BLaER1 (cell line): ENCODE data around the gene ZDHHC12.

Experiments
- H3K27ac ChIP-seq: shearing (Covaris generic); formaldehyde crosslinking; 2 replicates; pipeline ENCODE4 v1.8.1; 2022
- H3K27me3 ChIP-seq: shearing (Covaris generic); formaldehyde crosslinking; 2 replicates; pipeline ENCODE4 v1.8.1; 2022
- H3K36me3 ChIP-seq: shearing (Covaris generic); formaldehyde crosslinking; 2 replicates; pipeline ENCODE4 v1.8.1; 2022
- H3K4me1 ChIP-seq: shearing (Covaris generic); formaldehyde crosslinking; 2 replicates; pipeline ENCODE4 v1.8.1; 2022
- H3K4me2 ChIP-seq: shearing (Covaris generic); formaldehyde crosslinking; 2 replicates; pipeline ENCODE4 v1.8.1; 2022
- H3K4me3 ChIP-seq: shearing (Covaris generic); formaldehyde crosslinking; 2 replicates; pipeline ENCODE4 v1.8.1; 2022
- H3K9ac ChIP-seq: shearing (Covaris generic); formaldehyde crosslinking; 2 replicates; pipeline ENCODE4 v1.8.1; 2022
- H3K9me3 ChIP-seq: shearing (Covaris generic); formaldehyde crosslinking; 2 replicates; pipeline ENCODE4 v1.8.1; 2022
- H4K20me1 ChIP-seq: shearing (Covaris generic); formaldehyde crosslinking; 2 replicates; pipeline ENCODE4 v1.8.1; 2022
- Cebpa-rat ChIP-seq: shearing (Covaris generic); IDR thresholded peaks from 2 replicates; pipeline ENCODE4 v1.8.1; 2022

Gene ZDHHC12

DNA sequence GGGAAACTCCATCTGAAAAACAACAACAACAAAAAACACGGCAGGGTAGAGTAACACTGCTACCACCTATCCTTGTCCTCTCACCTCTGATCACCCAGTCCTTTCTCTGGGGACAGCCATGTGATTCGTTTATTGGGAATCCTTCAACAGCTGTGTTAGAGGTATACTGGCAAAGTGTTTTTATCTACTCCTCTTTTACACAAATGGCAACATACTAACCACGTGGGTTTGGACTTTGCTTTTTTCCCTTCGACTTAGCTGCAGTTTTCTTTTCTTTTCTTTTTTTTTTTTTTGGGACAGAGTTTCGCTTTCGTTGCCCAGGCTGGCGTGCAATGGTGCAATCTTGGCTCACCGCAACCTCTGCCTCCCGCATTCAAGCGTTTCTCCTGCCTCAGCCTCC lies 46.1 kb downstream of the ZDHHC12 start:
- no peak for TF ChIP-seq Cebpa-rat
- Histone ChIP-seq H3K36me3 (peaks cover 15% of the 10 kb centered on the region), H3K9me3 (no peaks in the 10 kb centered on the region), H3K4me1 (peaks cover 23% of the 10 kb centered on the region), H3K9ac (no peak overlapping the region), H3K4me2 (no peak overlapping the region), H3K27ac (no peak overlapping the region), H3K27me3 (no peaks in the 10 kb centered on the region), H3K4me3 (no peak overlapping the region), H4K20me1 (no peaks in the 10 kb centered on the region)

GRCh38 chr9:128675382-128675781 lies 48.5 kb downstream of the ZDHHC12 start:
- H4K20me1 ChIP-seq: no peaks in the 10 kb centered on the region
- H3K9ac ChIP-seq: no peak overlapping the region
- H3K4me1 ChIP-seq: peaks cover 24% of the 10 kb centered on the region
- H3K4me3 ChIP-seq: no peak overlapping the region
- no peak for TF ChIP-seq Cebpa-rat
- H3K27ac ChIP-seq: no peak overlapping the region
- H3K9me3 ChIP-seq: no peaks in the 10 kb centered on the region
- no peak overlapping the region for H3K4me2 ChIP-seq
- H3K27me3 ChIP-seq: no peaks in the 10 kb centered on the region
- peaks cover 15% of the 10 kb centered on the region for H3K36me3 ChIP-seq
